ENCODE results near the gene ANKRD12.
"Not testable (repeated sequence)": the region's sequence is repeated elsewhere in the genome, so short reads cannot be mapped to it uniquely, and the experiment has no call there.

The ANKRD12 gene

GRCh38 chr18:9147440-9148202, 11.0 kb downstream of the ANKRD12 start:
- peak; percentile 21 for DNase-seq

DNA sequence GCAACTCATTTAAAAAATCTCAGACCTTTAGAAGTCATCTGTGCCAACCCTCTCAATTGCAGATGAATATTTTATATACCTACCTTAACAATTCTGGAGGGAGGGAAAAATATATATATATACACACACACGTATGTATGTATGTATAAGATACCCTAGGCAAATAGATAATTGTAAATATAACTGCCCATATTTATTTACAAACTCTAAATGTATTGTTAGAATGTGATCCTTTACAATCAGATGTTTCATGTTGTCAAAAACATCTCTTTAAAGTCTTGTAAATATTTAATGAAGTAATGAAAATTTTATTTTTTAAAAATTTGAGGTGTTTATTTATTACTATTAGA, 11.6 kb downstream of the ANKRD12 start:
- DNase-seq = no peak

- no peak for DNase-seq
These were observed 13.5 kb downstream of the ANKRD12 start for GRCh38 chr18:9150121-9150520.

- no peak for DNase-seq
These were observed 16.7 kb downstream of the ANKRD12 start for GRCh38 chr18:9153256-9153655.

DNA sequence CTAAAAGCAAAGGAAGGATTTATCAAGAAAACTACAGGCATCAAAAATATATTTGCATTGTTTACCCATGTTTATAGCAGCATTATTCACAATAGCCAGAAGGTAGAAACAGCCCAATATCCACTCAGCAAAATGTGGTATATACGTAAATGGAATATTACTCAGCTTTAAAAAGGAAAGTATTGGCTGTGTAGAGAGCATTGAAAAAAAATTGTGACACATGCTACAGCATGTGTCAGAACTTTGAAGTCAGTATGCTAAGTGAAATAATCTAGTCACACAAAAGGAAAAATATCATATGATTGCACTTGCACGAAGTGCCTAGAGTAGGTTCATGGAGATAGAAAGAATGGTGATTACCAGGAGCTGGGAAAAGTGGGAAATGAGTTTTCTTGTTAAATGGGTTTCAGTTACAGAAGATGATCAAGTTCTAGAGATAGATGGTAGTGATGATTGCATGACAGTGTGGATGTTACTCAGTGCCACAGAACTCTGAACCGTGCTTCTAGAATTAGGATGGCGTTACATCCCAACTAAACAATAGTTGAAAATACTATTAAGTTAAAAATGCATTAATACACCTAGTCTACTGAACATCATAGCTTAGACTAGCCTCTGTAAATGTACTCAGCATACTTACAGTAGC, 20.1 kb downstream of the ANKRD12 start:
- DNase-seq = no peak

DNA sequence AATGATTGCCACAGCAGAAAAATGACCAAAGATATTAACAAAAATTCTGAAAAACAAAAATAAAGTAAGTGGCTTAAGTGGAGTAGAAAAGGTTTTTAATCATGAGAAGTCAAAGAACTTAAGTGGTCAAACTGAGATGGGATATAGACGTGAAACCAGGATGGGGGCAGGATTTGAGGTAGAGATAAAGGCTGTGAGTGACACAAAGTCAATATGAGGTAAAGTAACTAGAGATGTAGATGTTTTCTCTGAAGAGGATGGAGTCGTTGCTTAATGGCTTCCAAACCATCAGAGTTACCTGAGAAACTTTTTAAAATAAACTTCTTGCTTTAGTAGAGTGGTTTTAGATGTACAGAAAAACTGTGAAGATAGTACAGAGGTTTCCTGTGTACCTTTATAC, 21.2 kb downstream of the ANKRD12 start:
- DNase-seq = no peak

DNA sequence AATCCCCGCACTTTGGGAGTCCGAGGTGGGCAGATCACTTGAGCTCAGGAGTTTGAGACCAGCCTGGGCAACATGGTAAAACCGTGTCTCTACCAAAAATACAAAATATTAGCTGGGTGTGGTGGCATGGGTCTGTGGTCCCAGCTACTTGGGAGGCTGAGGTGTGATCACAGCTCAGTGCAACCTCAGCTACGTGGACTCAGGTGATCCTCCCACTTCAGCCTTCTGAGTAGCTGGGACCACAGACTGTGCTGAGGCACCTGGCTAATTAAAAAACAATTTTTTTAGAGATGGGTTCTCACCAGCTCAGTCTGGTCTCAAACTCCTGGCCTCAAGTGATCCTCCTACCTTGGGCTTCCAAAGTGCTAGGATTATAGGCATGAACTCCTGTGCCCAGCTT, 23.4 kb downstream of the ANKRD12 start:
- DNase-seq = no peak

- DNase-seq = not testable (repeated sequence)
These were observed 26.1 kb downstream of the ANKRD12 start for GRCh38 chr18:9162663-9163062.

DNA sequence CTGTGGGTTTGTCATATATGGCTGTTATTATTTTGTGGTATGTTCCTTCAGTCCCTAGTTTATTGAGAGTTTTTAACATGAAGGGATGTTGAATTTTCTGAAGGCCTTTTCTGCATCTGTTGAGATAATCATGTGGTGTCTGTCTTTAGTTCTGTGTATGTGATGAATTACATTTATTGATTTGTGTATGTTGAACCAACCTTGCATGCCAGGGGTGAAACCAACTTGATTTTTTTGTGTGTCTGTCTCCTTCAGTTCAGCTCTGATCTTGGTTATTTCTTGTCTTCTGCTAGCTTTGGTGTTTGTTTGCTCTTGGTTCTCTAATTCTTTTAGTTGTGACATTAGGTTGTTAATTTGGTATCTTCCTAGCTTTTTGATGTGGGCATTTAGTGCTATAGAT, 27.6 kb downstream of the ANKRD12 start:
- not testable (repeated sequence) for DNase-seq

DNA sequence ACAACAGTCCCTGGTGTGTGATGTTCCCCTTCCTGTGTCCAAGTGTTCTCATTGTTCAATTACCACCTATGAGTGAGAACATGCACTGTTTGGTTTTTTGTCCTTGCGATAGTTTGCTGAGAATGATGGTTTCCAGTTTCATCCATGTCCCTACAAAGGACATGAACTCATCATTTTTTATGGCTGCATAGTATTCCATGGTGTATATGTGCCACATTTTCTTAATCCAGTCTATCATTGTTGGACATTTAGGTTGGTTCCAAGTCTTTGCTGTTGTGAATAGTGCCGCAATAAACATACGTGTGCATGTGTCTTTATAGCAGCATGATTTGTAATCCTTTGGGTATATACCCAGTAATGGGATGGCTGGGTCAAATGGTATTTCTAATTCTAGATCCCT, 29.3 kb downstream of the ANKRD12 start:
- not testable (repeated sequence) for DNase-seq

DNA sequence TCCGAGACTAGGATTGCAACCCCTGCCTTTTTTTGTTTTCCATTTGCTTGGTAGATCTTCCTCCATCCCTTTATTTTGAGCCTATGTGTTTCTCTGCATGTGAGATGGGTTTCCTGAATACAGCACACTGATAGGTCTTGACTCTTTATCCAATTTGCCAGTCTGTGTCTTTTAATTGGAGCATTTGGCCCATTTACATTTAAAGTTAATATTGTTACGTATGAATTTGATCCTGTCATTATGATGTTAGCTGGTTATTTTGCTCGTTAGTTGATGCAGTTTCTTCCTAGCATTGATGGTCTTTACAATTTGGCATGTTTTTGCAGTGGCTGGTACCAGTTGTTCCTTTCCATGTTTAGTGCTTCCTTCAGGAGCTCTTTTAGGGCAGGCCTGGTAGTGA, 32.9 kb downstream of the ANKRD12 start:
- DNase-seq = not testable (repeated sequence)

DNA sequence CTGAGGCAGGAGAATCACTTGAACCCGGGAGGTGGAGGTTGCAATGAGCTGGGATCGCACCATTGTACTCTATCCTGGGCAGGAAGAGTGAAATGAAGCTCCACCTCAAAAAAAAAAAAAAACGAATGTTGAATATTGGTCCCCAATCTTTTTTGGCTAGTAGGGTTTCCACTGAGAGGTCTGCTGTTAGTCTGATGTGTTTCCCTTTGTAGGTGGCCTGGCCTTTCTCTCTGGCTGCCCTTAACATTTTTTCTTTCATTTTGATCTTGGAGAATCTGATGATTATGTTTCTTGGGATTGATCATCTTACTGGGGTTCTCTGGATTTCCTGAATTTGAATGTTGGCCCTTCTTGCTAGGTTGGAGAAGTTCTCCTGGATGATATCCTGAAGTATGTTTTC, 35.3 kb downstream of the ANKRD12 start:
- DNase-seq = not testable (repeated sequence)

GRCh38 chr18:9172506-9173127, 36.0 kb downstream of the ANKRD12 start:
- no peak for DNase-seq

GRCh38 chr18:9173770-9174233, 37.2 kb downstream of the ANKRD12 start:
- DNase-seq = no peak

- no peak for DNase-seq
These were observed 37.7 kb downstream of the ANKRD12 start for GRCh38 chr18:9174302-9174701.

DNA sequence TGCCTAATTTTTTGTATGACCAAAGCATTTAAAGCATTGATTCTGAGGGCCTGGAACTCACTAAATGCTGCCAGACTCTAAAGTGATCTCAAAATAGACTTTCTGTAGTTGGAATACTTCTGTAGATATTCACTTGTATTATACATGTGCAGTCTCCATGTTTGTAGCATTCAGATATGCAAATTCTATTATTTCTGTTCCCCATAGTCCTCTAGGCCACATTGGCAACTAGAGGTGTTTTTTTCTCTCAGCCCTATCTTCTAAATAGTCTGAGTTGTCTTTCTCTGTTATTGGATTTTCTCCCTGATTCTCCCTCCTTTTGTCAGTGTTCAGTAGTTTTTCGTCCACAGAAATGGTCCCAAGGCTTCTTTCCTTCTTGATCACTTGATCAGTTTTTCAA, 38.5 kb downstream of the ANKRD12 start:
- no peak for DNase-seq

GRCh38 chr18:9177031-9177430, 40.5 kb downstream of the ANKRD12 start:
- DNase-seq = no peak

GRCh38 chr18:9177466-9177865, 40.9 kb downstream of the ANKRD12 start:
- no peak for DNase-seq

GRCh38 chr18:9178557-9178956, 42.0 kb downstream of the ANKRD12 start:
- DNase-seq = no peak

GRCh38 chr18:9181275-9181674, 44.7 kb downstream of the ANKRD12 start:
- no peak for DNase-seq

DNA sequence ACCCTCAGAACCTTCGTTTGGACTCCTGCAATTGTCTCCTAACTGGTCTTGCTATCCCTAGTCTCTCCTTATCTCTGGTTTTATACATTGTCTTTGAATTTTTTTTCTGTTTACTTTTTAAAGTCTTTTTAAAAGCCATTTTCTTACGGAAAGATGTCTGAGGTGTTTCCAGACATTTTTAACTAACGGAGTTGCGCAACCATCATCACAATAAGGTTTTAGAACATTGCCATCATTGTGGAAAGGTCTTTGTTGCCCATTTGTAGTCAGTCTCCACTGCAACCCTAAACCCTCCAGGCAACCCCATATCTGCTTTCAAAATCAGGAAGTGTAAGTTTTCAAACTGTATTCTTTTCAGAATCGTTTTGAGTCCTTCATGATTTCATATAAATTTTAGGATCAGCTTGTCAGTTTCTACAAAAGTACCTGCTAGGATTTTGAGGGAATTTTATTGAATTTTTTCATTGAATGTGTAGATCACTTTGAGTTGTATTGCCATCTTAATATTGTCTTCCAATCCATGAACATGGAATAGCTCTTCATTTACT, 46.3 kb downstream of the ANKRD12 start:
- no peak for DNase-seq

- no peak for DNase-seq
These were observed 48.5 kb downstream of the ANKRD12 start for GRCh38 chr18:9184998-9185613.
